ENCODE data around the gene REV3L.

REV3L gene

DNA sequence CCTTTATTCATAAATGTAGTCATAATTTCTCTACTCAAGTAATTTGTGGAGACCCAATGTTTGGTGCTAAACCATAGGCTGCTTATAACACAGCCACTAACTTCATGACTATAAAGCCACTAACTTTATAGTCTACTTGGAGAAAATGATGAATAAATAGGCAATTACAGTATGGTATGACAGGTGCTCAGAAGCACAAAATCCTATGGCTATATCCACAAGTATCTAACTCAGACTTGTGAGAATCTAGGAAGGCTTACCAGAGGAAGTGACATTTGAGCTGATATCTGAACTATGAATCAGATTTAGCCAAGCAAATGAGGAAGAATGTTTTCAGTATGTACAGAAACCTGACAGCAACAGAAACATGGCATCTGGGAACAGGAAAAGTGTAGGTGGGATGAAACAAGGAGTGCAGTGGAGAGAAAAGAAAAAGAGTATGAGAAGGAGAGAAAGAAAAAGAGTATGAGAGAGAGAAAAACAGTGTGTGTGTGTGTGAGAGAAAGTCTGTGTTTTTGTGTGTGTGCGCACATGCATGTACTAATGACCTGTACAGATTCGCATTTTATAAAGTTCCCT is 59.9 kb downstream of the REV3L start:
- no peak for DNase-seq

- no peak for DNase-seq
Observed at GRCh38 chr6:111418971-111419693, 63.9 kb downstream of the REV3L start.

- DNase-seq, result no peak
Observed at GRCh38 chr6:111417946-111418345, 65.1 kb downstream of the REV3L start.

DNA sequence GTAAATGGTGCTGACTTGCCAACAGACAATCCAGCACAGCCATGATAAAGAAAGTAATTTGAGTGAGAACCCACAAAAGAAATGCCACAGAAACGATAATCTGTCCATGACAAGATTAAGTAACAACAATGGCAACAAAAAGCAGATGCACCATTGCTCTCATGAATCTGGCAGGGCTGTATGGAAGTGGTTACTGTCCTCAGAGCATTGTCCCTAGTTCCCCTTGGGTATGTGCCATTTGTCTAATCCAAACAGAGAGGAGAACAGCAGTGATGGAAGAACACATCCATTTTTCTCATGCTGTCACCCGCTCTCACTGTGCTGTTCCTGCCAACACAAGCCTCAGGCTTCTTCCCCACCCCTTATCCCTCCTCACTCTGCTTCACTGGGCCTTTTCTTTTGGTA is 65.8 kb downstream of the REV3L start:
- no peak for DNase-seq

DNA sequence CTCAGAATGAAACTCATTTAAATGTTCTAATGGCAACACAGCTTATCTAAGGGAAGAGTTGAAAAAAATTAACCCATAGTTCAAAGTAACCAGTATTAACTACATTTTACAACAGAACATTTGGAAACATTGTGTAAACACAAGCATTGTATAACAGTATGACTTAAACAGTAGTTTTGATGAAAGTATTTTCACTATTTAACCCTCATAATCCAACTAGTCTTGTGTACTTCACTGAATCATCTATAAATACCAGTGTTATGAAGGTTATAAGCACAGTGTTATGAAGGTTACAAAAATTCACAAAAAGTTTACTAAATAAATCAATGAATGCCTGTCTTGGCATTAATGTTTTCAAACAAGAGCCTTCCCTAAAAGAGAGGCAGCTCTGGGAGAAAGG is 66.5 kb downstream of the REV3L start:
- no peak for DNase-seq

GRCh38 chr6:111414373-111414772 is 68.6 kb downstream of the REV3L start:
- no peak for DNase-seq

DNA sequence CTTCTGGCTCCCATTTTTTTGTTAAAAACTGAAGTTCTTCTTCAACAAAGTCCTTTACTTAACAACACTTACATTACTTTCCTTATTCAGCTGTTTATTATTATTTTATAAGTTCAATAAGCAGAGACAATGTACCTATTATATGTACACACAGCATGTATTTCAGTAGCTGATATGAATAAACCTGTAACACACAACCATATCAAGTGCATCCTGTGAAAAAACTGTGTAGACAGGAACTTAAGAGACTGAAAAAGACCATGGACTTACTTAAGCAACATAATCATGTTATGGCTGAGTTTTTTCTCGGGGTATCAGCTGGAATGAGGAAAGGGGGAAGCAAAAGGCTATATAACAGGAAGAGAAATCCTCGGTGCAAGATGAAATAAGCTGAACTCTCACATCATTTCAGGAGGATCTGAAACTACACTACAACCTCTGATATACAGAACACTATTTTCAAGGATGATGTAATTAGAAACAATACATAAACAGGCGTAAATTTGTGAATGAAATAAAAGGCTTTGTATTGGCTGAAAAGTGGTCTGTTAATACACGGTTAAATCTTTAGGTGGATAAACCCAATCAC is 70.9 kb downstream of the REV3L start:
- no peak for DNase-seq

DNA sequence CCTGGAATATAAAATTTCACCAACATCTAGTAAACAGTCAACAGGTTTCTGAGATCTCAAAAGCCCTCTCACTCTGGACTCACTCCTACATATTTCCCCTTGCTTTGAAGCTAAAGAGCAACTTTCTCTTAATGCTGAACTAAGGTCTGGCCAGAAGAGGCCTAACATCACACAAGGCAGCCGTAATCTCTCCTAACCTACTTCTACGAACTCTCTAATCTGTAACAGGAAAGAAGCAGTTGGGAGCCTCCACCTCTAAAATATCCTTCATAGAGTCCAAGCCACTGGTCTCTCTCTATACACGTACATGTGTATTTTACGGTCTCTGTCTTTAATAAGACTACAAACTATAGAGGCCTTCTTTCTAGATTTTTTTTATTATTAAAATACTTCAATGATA is 72.0 kb downstream of the REV3L start:
- no peak for DNase-seq

DNA sequence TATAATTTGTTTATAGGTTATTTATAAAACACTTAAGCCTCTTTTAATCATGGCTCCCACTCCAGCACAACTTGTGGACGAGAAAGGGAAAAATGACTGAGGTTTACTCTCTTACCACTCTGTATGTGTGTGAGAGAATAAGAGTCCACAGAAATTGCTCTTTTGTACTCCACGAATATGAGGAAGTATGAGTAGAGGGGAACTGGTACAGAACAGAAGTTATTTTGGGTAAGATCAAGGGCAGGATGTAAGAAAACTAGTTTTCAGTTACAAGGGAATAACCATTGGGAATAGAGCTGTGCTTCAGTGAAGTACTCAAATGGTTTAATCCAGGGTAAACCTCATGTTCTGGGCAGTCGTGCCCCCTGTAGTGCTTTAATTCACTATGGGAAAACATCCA is 72.6 kb downstream of the REV3L start:
- no peak for DNase-seq

- no peak for DNase-seq
Observed at GRCh38 chr6:111409430-111409829, 73.6 kb downstream of the REV3L start.

GRCh38 chr6:111407686-111408085 is 75.3 kb downstream of the REV3L start:
- no peak for DNase-seq

GRCh38 chr6:111406200-111406721 is 76.8 kb downstream of the REV3L start:
- DNase-seq, result no peak

- no peak for DNase-seq
Observed at GRCh38 chr6:111403388-111403787, 79.6 kb downstream of the REV3L start.

- DNase-seq, result no peak
Observed at GRCh38 chr6:111399626-111400025, 83.4 kb downstream of the REV3L start.

DNA sequence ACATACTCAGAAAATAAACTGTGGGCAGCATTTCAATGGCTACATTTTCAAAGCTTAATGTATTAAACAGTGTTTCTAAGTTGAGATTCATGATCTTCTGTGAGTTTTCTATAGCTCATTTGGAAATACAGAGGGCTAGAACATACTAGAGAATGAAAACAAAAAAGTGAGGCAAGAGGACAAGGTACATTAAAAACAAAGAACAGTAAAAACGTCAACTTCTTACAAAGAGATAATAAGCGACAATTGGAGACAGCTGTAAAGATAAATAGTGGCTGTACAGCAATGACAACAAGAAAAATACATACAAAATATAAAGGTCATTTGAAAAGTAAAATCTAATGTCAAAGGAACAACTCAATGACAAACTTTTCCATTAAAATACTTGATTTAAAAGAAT is 94.3 kb downstream of the REV3L start:
- no peak for DNase-seq

DNA sequence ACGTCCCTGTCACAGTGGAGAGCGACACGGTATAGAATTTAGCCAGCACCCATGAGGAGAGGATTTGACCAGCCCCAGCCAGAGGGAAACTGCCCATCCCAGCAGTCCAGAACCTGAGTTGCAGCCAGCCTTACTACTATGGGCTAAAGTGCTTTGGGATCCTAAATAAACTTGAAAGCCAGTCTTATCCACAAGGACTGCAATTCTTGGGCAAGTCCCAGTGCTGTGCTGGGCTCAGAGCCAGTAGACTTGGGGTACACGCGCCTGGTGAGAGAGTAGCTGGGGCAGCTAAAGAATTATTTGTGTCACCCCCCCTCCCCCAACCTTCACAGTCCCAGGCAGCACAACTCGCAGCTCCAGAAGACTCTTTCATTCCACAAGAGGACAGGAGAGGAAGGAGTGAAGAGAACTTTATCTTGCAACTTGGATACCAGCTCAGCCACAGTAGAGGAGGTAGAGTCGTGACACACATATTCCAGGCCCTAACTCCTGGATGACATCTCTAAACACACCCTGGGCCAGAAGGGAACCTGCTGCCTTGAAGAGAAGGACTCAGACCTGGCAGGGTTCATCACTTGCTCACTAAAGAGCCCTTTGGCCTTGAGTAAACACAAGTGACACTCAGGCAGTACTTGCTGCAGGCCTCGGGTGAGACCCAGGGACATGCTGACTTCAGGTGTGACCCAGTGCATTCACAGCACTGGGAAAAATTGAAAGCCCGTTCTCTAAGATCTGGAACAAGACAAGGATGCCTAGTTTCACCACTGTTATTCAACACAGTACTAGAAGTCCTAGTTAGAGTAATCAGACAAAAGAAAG is 100.3 kb downstream of the REV3L start:
- DNase-seq, result no peak

DNA sequence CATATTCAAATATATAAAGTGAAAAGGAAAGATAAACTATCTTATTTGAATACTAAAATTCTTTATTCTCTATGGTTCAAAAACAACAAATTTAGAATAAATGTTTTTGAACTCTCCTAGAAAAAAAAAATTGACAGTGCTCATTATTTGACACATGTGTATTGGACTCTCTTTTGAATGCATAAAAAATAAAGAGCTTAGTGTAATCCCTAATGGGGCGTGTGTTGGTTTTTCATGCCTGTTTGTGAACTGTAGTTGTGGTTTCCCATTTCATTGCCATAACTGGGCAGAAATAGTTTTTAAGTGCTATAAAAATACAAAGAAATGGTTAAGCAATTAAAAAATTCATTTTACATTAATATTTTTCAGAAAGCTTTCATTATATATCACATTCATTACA is 101.3 kb downstream of the REV3L start:
- no peak for DNase-seq

DNA sequence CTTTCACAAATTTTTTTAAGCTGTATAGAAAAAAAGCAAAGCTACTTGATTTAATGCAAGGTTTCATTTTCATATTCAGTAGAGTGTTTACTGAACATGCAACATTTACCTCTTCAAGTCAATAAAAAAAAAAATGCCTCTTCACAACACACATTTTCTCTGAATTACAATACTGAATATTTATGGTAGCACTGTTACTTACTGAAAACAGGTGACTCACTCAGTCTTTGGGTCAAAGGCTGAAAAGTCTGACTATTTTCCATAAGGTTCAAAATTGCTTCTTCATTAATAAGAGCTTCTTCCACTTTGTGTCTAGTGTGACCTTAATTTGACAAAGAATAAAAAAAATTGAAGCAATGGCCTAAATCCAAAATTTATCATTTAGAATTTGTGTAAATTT is 101.9 kb downstream of the REV3L start:
- DNase-seq, result no peak

DNA sequence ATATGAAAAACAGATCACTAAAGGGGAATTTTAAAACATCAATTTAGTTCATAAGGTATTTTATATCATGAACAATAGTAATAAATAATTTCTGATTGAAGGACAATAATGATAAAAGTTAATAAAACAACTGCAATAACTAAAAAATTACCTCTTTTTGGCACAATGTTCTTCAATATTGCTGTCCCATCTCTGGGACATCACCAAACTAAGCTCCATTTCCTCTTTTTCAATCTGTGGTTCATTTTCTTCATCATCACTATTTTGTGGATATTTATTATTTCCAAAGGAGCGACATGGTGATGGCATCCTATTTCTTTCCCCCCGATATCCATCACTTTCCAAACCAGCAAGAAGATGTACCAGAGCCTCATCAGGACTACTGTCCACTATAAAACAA is 103.2 kb downstream of the REV3L start:
- no peak for DNase-seq

- DNase-seq, result no peak
Observed at GRCh38 chr6:111379302-111379701, 103.7 kb downstream of the REV3L start.

- no peak for DNase-seq
Observed at GRCh38 chr6:111377558-111378120, 105.4 kb downstream of the REV3L start.

DNA sequence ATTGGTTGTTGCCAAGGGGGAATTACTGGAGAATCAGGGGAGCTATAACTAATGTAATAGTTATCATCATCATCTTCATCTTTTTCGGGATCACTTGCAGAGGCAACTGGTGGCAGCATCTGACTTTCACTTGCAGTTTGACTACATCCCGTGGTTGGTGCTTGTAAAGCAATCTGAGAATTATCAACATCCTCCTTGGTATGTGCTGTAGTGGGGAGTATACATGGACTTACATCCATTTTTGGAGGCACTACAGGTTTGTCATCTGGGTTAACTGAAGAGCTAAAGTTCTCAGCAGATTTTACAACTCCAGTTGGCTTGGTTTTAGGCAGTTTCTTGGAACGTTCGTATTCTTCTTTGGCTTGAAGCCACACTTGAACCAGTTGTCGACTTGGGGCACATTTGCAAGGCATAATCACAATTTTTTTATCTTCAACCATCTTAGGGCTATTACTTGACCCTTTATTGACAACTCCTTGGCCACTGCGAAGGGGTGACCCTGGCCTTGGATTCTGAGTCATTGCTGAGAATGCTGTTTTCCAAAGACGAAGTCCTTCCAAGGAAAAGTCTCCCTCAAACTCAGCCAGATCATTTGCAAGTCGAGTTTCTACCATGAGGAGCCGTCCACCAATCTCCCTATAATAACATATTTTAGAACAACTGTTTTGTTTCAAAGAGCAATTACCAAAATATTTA is 115.5 kb downstream of the REV3L start:
- no peak for DNase-seq

DNA sequence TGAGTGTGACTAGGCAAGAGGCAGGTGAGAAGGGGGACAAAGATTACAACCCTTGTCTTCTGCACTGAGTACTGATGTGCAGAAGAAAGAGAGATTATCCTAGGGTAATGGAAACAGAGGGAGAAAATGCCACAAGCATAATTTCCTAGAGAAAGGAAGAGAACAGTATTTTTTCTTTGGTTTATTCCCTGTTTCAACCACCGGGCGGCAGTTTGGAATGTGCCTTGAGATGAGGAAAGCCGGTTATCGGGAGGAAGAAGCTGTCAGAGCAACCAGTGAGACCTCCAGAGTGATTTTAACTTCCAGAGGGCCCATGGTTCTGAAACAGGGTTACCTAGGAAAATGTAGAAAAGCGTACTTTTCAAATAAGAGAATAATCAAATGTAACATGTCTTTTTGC is 121.4 kb downstream of the REV3L start:
- no peak for DNase-seq
